Measurements from ENCODE around the gene OR2T27.

OR2T27 gene

GRCh38 chr1:248686815-248687214 lies 31.5 kb upstream of the OR2T27 start:
- H3K36me3 ChIP-seq (ENCODE audit: control insufficient read depth in 2 of 2, insufficient read depth in 1 of 2, low read length in 2 of 2) = no peaks in the 10 kb centered on the region
- H3K9me3 ChIP-seq (ENCODE audit: control insufficient read depth, insufficient read depth, low read depth, low read length) = no peaks in the 10 kb centered on the region
- H3K4me1 ChIP-seq (ENCODE audit: control insufficient read depth, insufficient read depth, low read length) = no peaks in the 10 kb centered on the region
- POLR2A ChIA-PET = no interaction called here
- TF ChIP-seq PRDM1 (tag by site-specific recombination; IDR thresholded peaks at IDR 0.05) (no peak), ZNF280D (tag by site-specific recombination; IDR thresholded peaks at IDR 0.05) (no peak), ZNF610 (tag by site-specific recombination; IDR thresholded peaks at IDR 0.05; ENCODE audit: borderline replicate concordance) (no peak), ZNF266 (tag by site-specific recombination; IDR thresholded peaks at IDR 0.05; ENCODE audit: low read depth) (no peak), ZSCAN4 (tag by site-specific recombination; IDR thresholded peaks at IDR 0.05) (no peak), ZEB2 (tag by site-specific recombination; IDR thresholded peaks at IDR 0.05) (no peak), PRDM10 (tag by site-specific recombination; IDR thresholded peaks at IDR 0.05) (no peak)
- no peak overlapping the region for H3K4me3 ChIP-seq (ENCODE audit: low read depth, low read length)
- H3K27ac ChIP-seq (ENCODE audit: extremely low read depth, low read depth, low read length) = no peak overlapping the region
- CTCF ChIA-PET = no interaction called here

GRCh38 chr1:248681651-248682050 lies 26.3 kb upstream of the OR2T27 start:
- ChIA-PET CTCF (no interaction called here), POLR2A (no interaction called here)
- TF ChIP-seq BCL11A (tag by site-specific recombination; IDR thresholded peaks at IDR 0.05; ENCODE audit: low read depth) (no peak), CTCF (tag by site-specific recombination; IDR thresholded peaks at IDR 0.05) (no peak), ZNF324 (tag by site-specific recombination; IDR thresholded peaks at IDR 0.05) (no peak), ZNF488 (tag by site-specific recombination; IDR thresholded peaks at IDR 0.05) (no peak), ZSCAN18 (tag by site-specific recombination; IDR thresholded peaks at IDR 0.05) (no peak), PBX3 (CRISPR knock-in tag; IDR thresholded peaks at IDR 0.05) (no peak), ZBTB11 (tag by site-specific recombination; conservative IDR thresholded peaks at IDR 0.05; ENCODE audit: low read depth) (no peak), ZBTB48 (tag by site-specific recombination; IDR thresholded peaks at IDR 0.05) (no peak), GLI2 (tag by site-specific recombination; IDR thresholded peaks at IDR 0.05; ENCODE audit: borderline replicate concordance, low read depth) (no peak)
- H3K27ac ChIP-seq (ENCODE audit: extremely low read depth, low read depth, low read length) = no peak overlapping the region
- no peak overlapping the region for H3K4me3 ChIP-seq (ENCODE audit: low read depth, low read length)
- no peaks in the 10 kb centered on the region for H3K9me3 ChIP-seq (ENCODE audit: control insufficient read depth, insufficient read depth, low read depth, low read length)
- no peaks in the 10 kb centered on the region for H3K36me3 ChIP-seq (ENCODE audit: control insufficient read depth in 2 of 2, insufficient read depth in 1 of 2, low read length in 2 of 2)
- H3K4me1 ChIP-seq (ENCODE audit: control insufficient read depth, insufficient read depth, low read length) = no peaks in the 10 kb centered on the region

Data from HEK293 (cell line).